Measurements from ENCODE around the gene PTPRQ. TPM values are rescaled to one million over a fixed set of nuclear protein-coding genes. Genes with fewer than 3 reads are reported as not detected.

The PTPRQ gene
- total RNA-seq, 1 donor from 2014 or later = not detected

GRCh38 chr12:80643961-80644360 lies 199.9 kb downstream of the PTPRQ start:
- Mint-ChIP-seq H3K27ac (no peak overlapping the region), H3K27me3 (no peaks in the 10 kb centered on the region), H3K9me3 (no peaks in the 10 kb centered on the region), H3K36me3 (ENCODE audit: low read depth) (no peaks in the 10 kb centered on the region), H3K4me1 (no peaks in the 10 kb centered on the region), H3K4me3 (no peak overlapping the region)
- ATAC-seq (ENCODE audit: low read depth) (no peak), DNase-seq (no peak)
- intact Hi-C loops (cut with micrococcal nuclease) = no loop called here
- TF ChIP-seq CTCF (IDR thresholded peaks at IDR 0.05) = no peak
- POLR2A ChIA-PET = no interaction called here
- CTCF ChIA-PET = no interaction called here

GRCh38 chr12:80648881-80649280 lies 204.8 kb downstream of the PTPRQ start:
- DNase-seq = no peak
- ATAC-seq (ENCODE audit: low read depth) = no peak
- CTCF ChIA-PET = no interaction called here
- no peaks in the 10 kb centered on the region for H3K4me1 Mint-ChIP-seq
- no peaks in the 10 kb centered on the region for H3K36me3 Mint-ChIP-seq (ENCODE audit: low read depth)
- H3K4me3 Mint-ChIP-seq = no peak overlapping the region
- POLR2A ChIA-PET = no interaction called here
- H3K9me3 Mint-ChIP-seq = no peaks in the 10 kb centered on the region
- H3K27ac Mint-ChIP-seq = no peak overlapping the region
- intact Hi-C loops (cut with micrococcal nuclease) = no loop called here
- TF ChIP-seq CTCF (IDR thresholded peaks at IDR 0.05) = no peak
- H3K27me3 Mint-ChIP-seq = no peaks in the 10 kb centered on the region

- Mint-ChIP-seq H3K27me3 (no peaks in the 10 kb centered on the region), H3K4me1 (no peaks in the 10 kb centered on the region), H3K9me3 (no peaks in the 10 kb centered on the region), H3K4me3 (no peak overlapping the region), H3K27ac (no peak overlapping the region), H3K36me3 (ENCODE audit: low read depth) (no peaks in the 10 kb centered on the region)
- intact Hi-C loops (cut with micrococcal nuclease) = no loop called here
- DNase-seq (no peak), ATAC-seq (ENCODE audit: low read depth) (no peak)
- CTCF ChIA-PET = no interaction called here
- POLR2A ChIA-PET = no interaction called here
- no peak for TF ChIP-seq CTCF (IDR thresholded peaks at IDR 0.05)
Measured at GRCh38 chr12:80655751-80656150, 211.7 kb downstream of the PTPRQ start.

- CTCF ChIA-PET = no interaction called here
- no peak overlapping the region for H3K27ac Mint-ChIP-seq
- no peaks in the 10 kb centered on the region for H3K36me3 Mint-ChIP-seq (ENCODE audit: low read depth)
- no peak for TF ChIP-seq CTCF (IDR thresholded peaks at IDR 0.05)
- H3K9me3 Mint-ChIP-seq = no peaks in the 10 kb centered on the region
- intact Hi-C loops (cut with micrococcal nuclease) = no loop called here
- ATAC-seq (ENCODE audit: low read depth) = no peak
- H3K4me1 Mint-ChIP-seq = no peaks in the 10 kb centered on the region
- H3K27me3 Mint-ChIP-seq = no peaks in the 10 kb centered on the region
- no peak overlapping the region for H3K4me3 Mint-ChIP-seq
- no peak for DNase-seq
- POLR2A ChIA-PET = no interaction called here
Measured at GRCh38 chr12:80659512-80660063, 215.6 kb downstream of the PTPRQ start.

- CTCF ChIA-PET = no interaction called here
- no peak for ATAC-seq (ENCODE audit: low read depth)
Measured at GRCh38 chr12:80662586-80662985, 218.6 kb downstream of the PTPRQ start.

More at GRCh38 chr12:80662586-80662985, 218.6 kb downstream of the PTPRQ start:
- no peaks in the 10 kb centered on the region for H3K9me3 Mint-ChIP-seq
- H3K27me3 Mint-ChIP-seq = no peaks in the 10 kb centered on the region
- DNase-seq = no peak
- H3K4me1 Mint-ChIP-seq = no peaks in the 10 kb centered on the region
- no peak overlapping the region for H3K27ac Mint-ChIP-seq
- H3K36me3 Mint-ChIP-seq (ENCODE audit: low read depth) = no peaks in the 10 kb centered on the region
- no peak overlapping the region for H3K4me3 Mint-ChIP-seq
- intact Hi-C loops (cut with micrococcal nuclease) = no loop called here
- no peak for TF ChIP-seq CTCF (IDR thresholded peaks at IDR 0.05)
- POLR2A ChIA-PET = no interaction called here

All from activated B cell treated with CpG ODN at 0.5 μM for 24 hours (primary cell).